NB4 (cell line): ENCODE results near the gene DICER1.

Experiments used
- CTCF ChIP-seq: IDR thresholded peaks from one replicate; pipeline ENCODE4 v1.5.1; 2012; ENCODE audit warnings: low read depth, low read length
- MYC ChIP-seq: IDR thresholded peaks from 2 replicates; pipeline ENCODE4 v1.6.1; 2011; ENCODE audit warnings: low read depth, low read length
- POLR2A ChIP-seq: IDR thresholded peaks from 2 replicates; pipeline ENCODE4 v1.6.1; 2011; ENCODE audit warnings: mild to moderate bottlenecking; ENCODE audit not compliant: insufficient read length; ENCODE audit errors: extremely low read depth

- TF ChIP-seq CTCF (no peak), POLR2A (no peak), MYC (no peak)
Measured at GRCh38 chr14:95068080-95068479, 89.2 kb downstream of the DICER1 start.
